Peyer's patch (tissue), 4 donors: ENCODE data around the gene MTFR2.

ENCODE experiments used
- POLR2A ChIP-seq, 2 donors: fragments of 450-650 bp; IDR thresholded peaks; one replicate each; pipeline ENCODE4 v1.5.1; 2017; ENCODE audit warnings: antibody characterized with exemption in 2 of 2, mild to moderate bottlenecking in 2 of 2, moderate library complexity in 2 of 2
- TF ChIP-seq, protein P1 (sequence below), 6 experiments: fragments of 450-650 bp in 4 of 6; fragments of 200-600 bp in 2 of 6; sonication (generic) in 1 of 6; IDR thresholded peaks; one replicate each; pipeline ENCODE4 v1.5.1; 2017 to 2019; ENCODE audit warnings: antibody characterized with exemption in 6 of 6, mild to moderate bottlenecking in 3 of 6, moderate library complexity in 1 of 6

DNA sequence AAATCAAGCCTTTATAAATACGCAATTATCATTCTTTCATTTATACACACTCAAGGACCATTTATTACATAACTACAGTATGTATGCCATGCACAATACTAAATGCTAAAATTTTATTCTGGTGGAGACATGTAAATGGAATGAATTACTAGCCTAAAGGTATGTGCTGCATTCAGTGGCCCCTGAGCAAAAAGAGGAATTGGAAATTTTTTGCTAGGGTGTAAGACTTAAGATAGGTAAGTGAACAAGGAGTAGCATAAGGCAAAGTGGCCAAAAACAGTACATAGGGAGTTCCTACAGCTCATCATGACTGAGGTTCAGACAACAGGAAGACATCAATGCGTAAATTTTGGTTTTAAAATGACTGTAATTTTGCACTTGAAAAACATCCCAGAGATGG lies 2.3 kb upstream of the MTFR2 start:
- TF ChIP-seq, protein P1, sequence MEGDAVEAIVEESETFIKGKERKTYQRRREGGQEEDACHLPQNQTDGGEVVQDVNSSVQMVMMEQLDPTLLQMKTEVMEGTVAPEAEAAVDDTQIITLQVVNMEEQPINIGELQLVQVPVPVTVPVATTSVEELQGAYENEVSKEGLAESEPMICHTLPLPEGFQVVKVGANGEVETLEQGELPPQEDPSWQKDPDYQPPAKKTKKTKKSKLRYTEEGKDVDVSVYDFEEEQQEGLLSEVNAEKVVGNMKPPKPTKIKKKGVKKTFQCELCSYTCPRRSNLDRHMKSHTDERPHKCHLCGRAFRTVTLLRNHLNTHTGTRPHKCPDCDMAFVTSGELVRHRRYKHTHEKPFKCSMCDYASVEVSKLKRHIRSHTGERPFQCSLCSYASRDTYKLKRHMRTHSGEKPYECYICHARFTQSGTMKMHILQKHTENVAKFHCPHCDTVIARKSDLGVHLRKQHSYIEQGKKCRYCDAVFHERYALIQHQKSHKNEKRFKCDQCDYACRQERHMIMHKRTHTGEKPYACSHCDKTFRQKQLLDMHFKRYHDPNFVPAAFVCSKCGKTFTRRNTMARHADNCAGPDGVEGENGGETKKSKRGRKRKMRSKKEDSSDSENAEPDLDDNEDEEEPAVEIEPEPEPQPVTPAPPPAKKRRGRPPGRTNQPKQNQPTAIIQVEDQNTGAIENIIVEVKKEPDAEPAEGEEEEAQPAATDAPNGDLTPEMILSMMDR (IDR thresholded peaks at IDR 0.05) = no peak
- no peak for TF ChIP-seq POLR2A (IDR thresholded peaks at IDR 0.05)
